Gastrocnemius medialis (tissue), 4 donors: Measurements from ENCODE around the gene PEMT. TPM values are rescaled to one million over a fixed set of nuclear protein-coding genes. Genes with fewer than 3 reads are reported as not detected.

Source experiments
- ATAC-seq, 2 donors: fragments of 150-250 bp; one replicate each; pipeline ENCODE4 v1.9.1; 2016
- DNase-seq, 2 donors: peaks; one replicate each; pipeline ENCODE4 v3.0.0-alpha.2; 2019
- H3K27ac ChIP-seq, 4 donors: fragments of 200-600 bp; sonication (generic); 1 replicate in 1 of 4; 2 replicates in 3 of 4; pipeline ENCODE4 v1.5.1; 2016 to 2018; ENCODE audit warnings: mild to moderate bottlenecking in 2 of 4, moderate library complexity in 1 of 4
- H3K27me3 ChIP-seq, 3 donors: fragments of 200-600 bp; sonication (generic) in 2 of 3; 1 replicate in 1 of 3; 2 replicates in 2 of 3; pipeline versions ENCODE4 v1.5.1 to v1.6.0; 2016 to 2019; ENCODE audit warnings: mild to moderate bottlenecking in 1 of 3, moderate library complexity in 1 of 3
- H3K36me3 ChIP-seq, 2 donors: fragments of 200-600 bp; sonication (generic) in 1 of 2; one replicate each; pipeline ENCODE4 v1.5.1; 2017 to 2018
- H3K4me1 ChIP-seq, 2 donors: fragments of 200-600 bp; sonication (generic) in 1 of 2; one replicate each; pipeline ENCODE4 v1.5.1; 2016 to 2017; ENCODE audit warnings: mild to moderate bottlenecking in 2 of 2
- H3K4me3 ChIP-seq, 4 donors: fragments of 200-600 bp; sonication (generic) in 3 of 4; 1 replicate in 1 of 4; 2 replicates in 3 of 4; pipeline ENCODE4 v1.5.1; 2016 to 2019; ENCODE audit warnings: mild to moderate bottlenecking in 2 of 4
- H3K9me3 ChIP-seq, 3 donors: fragments of 200-600 bp; sonication (generic) in 2 of 3; 1 replicate in 1 of 3; 2 replicates in 2 of 3; pipeline ENCODE4 v1.5.1; 2016 to 2019
- POLR2A ChIP-seq, 2 donors: fragments of 450-650 bp; IDR thresholded peaks; one replicate each; pipeline ENCODE4 v1.6.1; 2017; ENCODE audit warnings: antibody characterized with exemption in 2 of 2, mild to moderate bottlenecking in 2 of 2, moderate library complexity in 2 of 2
- in situ Hi-C, 4 donors: fragments of 200-750 bp; cut with MboI; loops; one replicate each; pipeline versions ENCODE4 v1.15.0 to v1.8.0; 2017; ENCODE audit warnings: low sequenced_read_pairs in 4 of 4
- intact Hi-C: fragments of 100-400 bp; cut with DNase I; formaldehyde crosslinking; loops from one replicate; pipeline ENCODE4 v1.15.1; 2023; ENCODE audit warnings: low total_unique reads
- total RNA-seq, 4 donors: library from RNA; depleted of rRNA; stranded (reverse); fragments of >200 nt; gene quantifications; one replicate each; pipeline versions ENCODE4 v1.1.0 to v1.2.3, GENCODE V29; 2016
- TF ChIP-seq, protein P1 (sequence below), 5 experiments: fragments of 450-650 bp in 3 of 5; fragments of 200-600 bp in 2 of 5; sonication (generic) in 2 of 5; IDR thresholded peaks in 4 of 5; conservative IDR thresholded peaks in 1 of 5; 1 replicate in 4 of 5; 2 replicates in 1 of 5; pipeline ENCODE4 v1.5.1; 2016 to 2019; ENCODE audit warnings: antibody characterized with exemption in 5 of 5, mild to moderate bottlenecking in 3 of 5, moderate library complexity in 3 of 5

PEMT gene
- total RNA-seq, 4 donors from 2014 or later, result 32.8 to 48.2 (median 34.2) TPM

- Histone ChIP-seq H3K27ac (no peak overlapping the region), H3K9me3 (no peaks in the 10 kb centered on the region), H3K4me3 (no peak overlapping the region), H3K27me3 (no peaks in the 10 kb centered on the region), H3K36me3 (no peaks in the 10 kb centered on the region), H3K4me1 (peaks cover 9 to 12% of the 10 kb centered on the region in 2 donors)
- DNase-seq, result no peak
- in situ Hi-C loops, result no loop called here
- ATAC-seq, result no peak
- intact Hi-C loops, result no loop called here
- TF ChIP-seq, protein P1, sequence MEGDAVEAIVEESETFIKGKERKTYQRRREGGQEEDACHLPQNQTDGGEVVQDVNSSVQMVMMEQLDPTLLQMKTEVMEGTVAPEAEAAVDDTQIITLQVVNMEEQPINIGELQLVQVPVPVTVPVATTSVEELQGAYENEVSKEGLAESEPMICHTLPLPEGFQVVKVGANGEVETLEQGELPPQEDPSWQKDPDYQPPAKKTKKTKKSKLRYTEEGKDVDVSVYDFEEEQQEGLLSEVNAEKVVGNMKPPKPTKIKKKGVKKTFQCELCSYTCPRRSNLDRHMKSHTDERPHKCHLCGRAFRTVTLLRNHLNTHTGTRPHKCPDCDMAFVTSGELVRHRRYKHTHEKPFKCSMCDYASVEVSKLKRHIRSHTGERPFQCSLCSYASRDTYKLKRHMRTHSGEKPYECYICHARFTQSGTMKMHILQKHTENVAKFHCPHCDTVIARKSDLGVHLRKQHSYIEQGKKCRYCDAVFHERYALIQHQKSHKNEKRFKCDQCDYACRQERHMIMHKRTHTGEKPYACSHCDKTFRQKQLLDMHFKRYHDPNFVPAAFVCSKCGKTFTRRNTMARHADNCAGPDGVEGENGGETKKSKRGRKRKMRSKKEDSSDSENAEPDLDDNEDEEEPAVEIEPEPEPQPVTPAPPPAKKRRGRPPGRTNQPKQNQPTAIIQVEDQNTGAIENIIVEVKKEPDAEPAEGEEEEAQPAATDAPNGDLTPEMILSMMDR (IDR thresholded peaks at IDR 0.05 in 4 of 5, conservative IDR thresholded peaks at IDR 0.05 in 1 of 5), result no peak
- TF ChIP-seq POLR2A (IDR thresholded peaks at IDR 0.05), result no peak
Measured at GRCh38 chr17:17546399-17547185, 44.9 kb downstream of the PEMT start.

DNA sequence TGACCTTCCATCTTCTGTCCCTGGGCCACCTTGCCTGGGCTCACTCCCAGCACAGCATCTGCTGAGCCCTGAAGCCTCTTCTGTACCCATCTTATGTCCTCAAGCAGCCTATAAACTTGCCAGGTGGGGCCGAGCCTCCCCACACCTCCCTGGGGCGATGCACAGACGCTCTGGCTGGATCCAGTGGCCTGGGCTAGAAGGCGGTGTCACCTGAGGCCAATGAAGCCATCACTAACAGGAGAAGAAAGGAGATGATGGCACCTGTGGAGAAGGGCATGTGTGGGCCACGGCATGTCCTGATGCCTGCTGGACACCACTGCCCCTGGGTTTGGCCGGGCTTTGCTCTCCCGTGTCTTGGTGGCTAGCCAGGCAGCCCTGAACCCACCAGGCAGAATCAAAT is 45.5 kb downstream of the PEMT start:
- DNase-seq (no peak), ATAC-seq (no peak)
- Histone ChIP-seq H3K9me3 (no peaks in the 10 kb centered on the region), H3K4me3 (no peak overlapping the region), H3K36me3 (no peaks in the 10 kb centered on the region), H3K4me1 (peaks cover 9 to 10% of the 10 kb centered on the region in 2 donors), H3K27ac (no peak overlapping the region), H3K27me3 (no peaks in the 10 kb centered on the region)
- in situ Hi-C loops, result no loop called here
- intact Hi-C loops, result no loop called here
- no peak for TF ChIP-seq POLR2A (IDR thresholded peaks at IDR 0.05)
- TF ChIP-seq, protein P1 (IDR thresholded peaks at IDR 0.05 in 4 of 5, conservative IDR thresholded peaks at IDR 0.05 in 1 of 5), result no peak

DNA sequence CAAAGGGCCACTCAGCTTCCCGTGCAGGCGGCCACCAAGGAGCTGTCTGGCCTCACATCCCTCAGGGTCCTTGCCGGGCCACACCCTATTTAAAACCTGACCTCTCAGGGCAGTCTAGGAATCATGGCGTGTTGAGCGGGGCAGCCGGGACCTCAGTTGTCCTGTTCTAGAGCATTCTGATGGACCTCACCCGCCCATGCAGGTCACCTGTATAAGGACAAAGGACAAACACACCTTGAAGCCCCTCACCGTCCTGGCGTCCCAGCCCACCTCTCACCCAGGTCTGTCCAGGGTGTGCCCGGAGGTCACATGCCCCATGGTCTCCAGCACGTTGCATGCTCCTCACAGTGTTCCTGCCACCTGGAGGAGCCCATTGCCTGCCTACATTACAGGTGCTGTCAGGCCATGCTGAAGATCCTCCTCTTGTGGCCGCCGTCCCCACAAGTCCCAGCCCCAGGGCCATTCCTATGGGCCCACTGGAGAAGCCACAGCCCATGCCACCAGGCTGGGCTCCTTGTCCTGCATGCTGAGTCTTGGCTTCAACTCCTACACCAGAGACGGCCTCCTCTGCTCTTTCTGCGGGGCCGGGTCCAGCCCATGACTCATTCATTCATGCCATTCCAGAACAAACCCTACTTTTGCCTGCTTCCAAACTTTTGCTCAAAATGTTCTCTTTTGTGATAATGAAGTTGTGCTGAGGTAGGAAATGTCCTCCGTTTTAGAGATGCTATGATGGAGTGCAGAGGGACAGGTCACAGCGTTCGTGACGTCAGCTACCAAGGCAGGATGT is 46.3 kb downstream of the PEMT start:
- no peak for ATAC-seq
- Histone ChIP-seq H3K36me3 (no peaks in the 10 kb centered on the region), H3K4me1 (peaks cover 13 to 15% of the 10 kb centered on the region in 2 donors), H3K27ac (no peak overlapping the region), H3K4me3 (no peak overlapping the region), H3K9me3 (no peaks in the 10 kb centered on the region), H3K27me3 (no peaks in the 10 kb centered on the region)
- no peak for TF ChIP-seq POLR2A (IDR thresholded peaks at IDR 0.05)
- TF ChIP-seq, protein P1 (IDR thresholded peaks at IDR 0.05 in 4 of 5, conservative IDR thresholded peaks at IDR 0.05 in 1 of 5), result no peak
- DNase-seq, result no peak
- intact Hi-C loops (no loop called here), in situ Hi-C loops (no loop called here)

DNA sequence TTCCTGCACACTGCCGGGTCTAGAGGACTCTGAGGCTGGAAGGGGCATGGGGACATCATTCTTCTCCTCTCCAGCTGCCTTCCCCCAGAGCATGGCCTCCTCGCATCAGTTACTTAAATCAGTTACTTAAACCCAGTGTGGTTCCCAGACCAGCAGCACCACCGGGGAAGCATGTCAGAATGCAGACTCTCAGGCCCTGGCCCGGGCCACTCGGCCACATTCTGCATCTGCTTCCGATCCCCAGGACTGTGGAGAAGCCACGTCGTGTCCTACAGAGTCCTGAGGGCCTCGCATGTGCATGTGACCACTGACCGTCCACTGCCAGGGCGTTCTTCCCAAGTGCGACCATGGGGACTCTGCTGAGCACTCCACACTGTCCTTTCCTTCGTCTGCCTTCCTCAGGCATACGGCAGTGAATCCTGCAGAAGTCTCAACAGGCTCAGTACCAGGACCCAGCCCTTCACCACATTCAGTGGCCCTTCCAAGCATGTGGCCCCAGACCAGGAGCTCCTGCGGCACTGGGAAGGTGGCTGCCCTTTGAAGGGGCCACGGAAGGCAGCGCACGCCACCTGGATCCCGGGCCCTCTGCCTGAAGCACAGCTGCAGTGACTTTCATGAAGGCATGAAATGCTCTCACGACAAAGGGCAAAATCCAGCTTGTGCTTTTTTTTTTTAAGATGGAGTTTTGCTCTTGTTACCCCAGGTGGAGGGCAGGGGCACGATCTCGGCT is 48.4 kb downstream of the PEMT start:
- TF ChIP-seq, protein P1 (IDR thresholded peaks at IDR 0.05 in 4 of 5, conservative IDR thresholded peaks at IDR 0.05 in 1 of 5), result no peak
- DNase-seq, result no peak

More for the DNA sequence above, 48.4 kb downstream of the PEMT start:
- Histone ChIP-seq H3K4me1 (peaks cover 13 to 28% of the 10 kb centered on the region in 2 donors), H3K36me3 (no peaks in the 10 kb centered on the region), H3K27me3 (no peaks in the 10 kb centered on the region), H3K4me3 (no peak overlapping the region), H3K9me3 (no peaks in the 10 kb centered on the region), H3K27ac (no peak overlapping the region)
- intact Hi-C loops (no loop called here), in situ Hi-C loops (no loop called here)
- ATAC-seq, result no peak
